Measurements from ENCODE around the gene C11orf58. TPM values are rescaled to one million over a fixed set of nuclear protein-coding genes. Genes with fewer than 3 reads are reported as not detected.

The C11orf58 gene
- polyA plus RNA-seq, 3 donors: 44.8 to 102 (median 94.5) TPM

GRCh38 chr11:16770016-16770415, 31.6 kb downstream of the C11orf58 start:
- no peak overlapping the region for H3K9ac ChIP-seq (ENCODE audit: insufficient read depth, low read length, poor library complexity, severe bottlenecking)
- no peak overlapping the region for H3K27ac ChIP-seq (ENCODE audit: low read depth in 1 of 2, low read length in 2 of 2)
- TF ChIP-seq CTCF (IDR thresholded peaks at IDR 0.05): no peak
- DNase-seq: no peak
- no peak overlapping the region for H3K27ac Mint-ChIP-seq
- H3K27me3 Mint-ChIP-seq (ENCODE audit: low read depth in 3 of 3): peaks cover 2 to 9% (median 3%) of the 10 kb centered on the region in 3 donors
- no peaks in the 10 kb centered on the region for H3K79me2 ChIP-seq (ENCODE audit: insufficient read depth, low read length)
- H3K4me3 ChIP-seq (replicated peaks in 1 of 3; ENCODE audit: low read depth in 2 of 3, low read length in 3 of 3): no peak overlapping the region
- H3K27me3 ChIP-seq (ENCODE audit: control insufficient read depth in 2 of 2, insufficient read depth in 2 of 2, low read length in 2 of 2): no peaks in the 10 kb centered on the region
- no peaks in the 10 kb centered on the region for H3K36me3 ChIP-seq (replicated peaks in 1 of 2; ENCODE audit: control insufficient read depth in 1 of 2, insufficient read depth in 2 of 2, low read length in 2 of 2)
- no peak overlapping the region for H3K4me3 Mint-ChIP-seq
- no peak overlapping the region for H2AFZ ChIP-seq (ENCODE audit: insufficient read depth, low read depth, low read length, poor library complexity, severe bottlenecking)
- 91% methylated on average over 6 of the region's 11 CpGs for WGBS (ENCODE audit: insufficient coverage)
- intact Hi-C loops (cut with micrococcal nuclease): no loop called here
- no peaks in the 10 kb centered on the region for H4K20me1 ChIP-seq (ENCODE audit: insufficient read depth, low read length)
- H3K36me3 Mint-ChIP-seq: no peaks in the 10 kb centered on the region
- H3K9me3 ChIP-seq (replicated peaks in 1 of 2; ENCODE audit: control insufficient read depth in 1 of 2, insufficient read depth in 1 of 2, low read length in 2 of 2): no peaks in the 10 kb centered on the region
- no peaks in the 10 kb centered on the region for H3K4me1 ChIP-seq (ENCODE audit: control insufficient read depth in 1 of 2, insufficient read depth in 2 of 2, low read length in 2 of 2)
- no peaks in the 10 kb centered on the region for H3K9me3 Mint-ChIP-seq
- no peaks in the 10 kb centered on the region for H3K4me1 Mint-ChIP-seq
- H3K4me2 ChIP-seq (replicated peaks; ENCODE audit: extremely low read depth, low read length, poor library complexity, severe bottlenecking): no peak overlapping the region

DNA sequence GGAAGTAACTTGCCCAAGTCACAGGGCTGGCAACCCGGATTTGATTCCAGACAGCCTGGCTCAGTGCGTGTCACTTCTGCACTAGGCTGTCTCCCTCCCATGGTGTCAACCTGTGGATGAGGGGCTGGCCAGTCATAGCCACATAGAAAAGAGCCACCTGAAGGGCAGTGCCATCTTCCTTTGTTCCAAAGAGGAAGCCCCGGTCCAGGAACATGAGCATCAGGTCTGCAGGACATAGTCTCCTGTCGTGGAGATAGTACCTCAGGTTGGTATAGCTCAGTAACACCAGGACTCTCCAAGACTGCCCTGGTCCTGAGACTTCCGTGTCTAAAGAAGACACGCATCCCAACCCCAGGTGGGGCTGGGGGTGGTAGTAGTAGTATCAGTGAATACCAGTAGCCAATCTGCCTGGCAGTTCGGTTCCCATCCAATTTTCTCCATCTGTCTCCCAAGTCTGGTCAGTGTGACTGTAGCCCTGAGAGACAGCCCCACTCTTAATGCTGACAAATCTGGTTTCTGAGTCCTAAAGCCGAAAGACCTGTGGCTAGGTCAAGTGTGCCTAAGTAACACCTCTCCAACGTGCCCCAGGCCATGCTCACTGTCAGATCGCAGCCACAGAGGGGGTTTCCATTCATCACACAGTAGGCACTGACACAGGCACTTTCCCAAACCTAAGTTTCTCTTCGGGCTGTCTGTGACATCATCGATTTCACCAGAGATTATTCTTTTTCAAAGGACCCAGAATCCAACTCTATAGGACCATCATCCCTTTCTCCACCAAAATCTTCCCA, 33.1 kb downstream of the C11orf58 start:
- intact Hi-C loops (cut with micrococcal nuclease): no loop called here
- Histone ChIP-seq H4K20me1 (ENCODE audit: insufficient read depth, low read length) (no peaks in the 10 kb centered on the region), H3K9ac (ENCODE audit: insufficient read depth, low read length, poor library complexity, severe bottlenecking) (no peak overlapping the region), H3K4me1 (ENCODE audit: control insufficient read depth in 1 of 2, insufficient read depth in 2 of 2, low read length in 2 of 2) (no peaks in the 10 kb centered on the region), H3K4me2 (replicated peaks; ENCODE audit: extremely low read depth, low read length, poor library complexity, severe bottlenecking) (no peak overlapping the region), H3K9me3 (replicated peaks in 1 of 2; ENCODE audit: control insufficient read depth in 1 of 2, insufficient read depth in 1 of 2, low read length in 2 of 2) (no peaks in the 10 kb centered on the region), H3K4me3 (replicated peaks in 1 of 3; ENCODE audit: low read depth in 2 of 3, low read length in 3 of 3) (no peak overlapping the region), H3K27ac (ENCODE audit: low read depth in 1 of 2, low read length in 2 of 2) (no peak overlapping the region), H3K27me3 (ENCODE audit: control insufficient read depth in 2 of 2, insufficient read depth in 2 of 2, low read length in 2 of 2) (no peaks in the 10 kb centered on the region), H3K36me3 (replicated peaks in 1 of 2; ENCODE audit: control insufficient read depth in 1 of 2, insufficient read depth in 2 of 2, low read length in 2 of 2) (no peaks in the 10 kb centered on the region), H3K79me2 (ENCODE audit: insufficient read depth, low read length) (no peaks in the 10 kb centered on the region), H2AFZ (ENCODE audit: insufficient read depth, low read depth, low read length, poor library complexity, severe bottlenecking) (no peak overlapping the region)
- H3K36me3 Mint-ChIP-seq: no peaks in the 10 kb centered on the region
- no peaks in the 10 kb centered on the region for H3K4me1 Mint-ChIP-seq
- no peaks in the 10 kb centered on the region for H3K9me3 Mint-ChIP-seq
- no peak for DNase-seq
- peaks cover 2 to 9% (median 5%) of the 10 kb centered on the region in 3 donors for H3K27me3 Mint-ChIP-seq (ENCODE audit: low read depth in 3 of 3)
- no peak for TF ChIP-seq CTCF (IDR thresholded peaks at IDR 0.05)
- H3K27ac Mint-ChIP-seq: no peak overlapping the region
- H3K4me3 Mint-ChIP-seq: no peak overlapping the region
- WGBS (ENCODE audit: insufficient coverage): 90% methylated on average over 11 of the region's 12 CpGs

Measured in CD14-positive monocyte (primary cell).